Prostate gland (tissue), 2 donors: ENCODE measurements around the gene RRP36.

Experiments
- POLR2A ChIP-seq: fragments of 450-650 bp; IDR thresholded peaks from one replicate; pipeline ENCODE4 v1.6.1; 2016; ENCODE audit warnings: antibody characterized with exemption, mild to moderate bottlenecking
- POLR2AphosphoS5 ChIP-seq: sonication (generic); formaldehyde crosslinking; IDR thresholded peaks from one replicate; pipeline ENCODE4 v1.6.1; 2017; ENCODE audit warnings: antibody characterized with exemption
- TF ChIP-seq, protein P1 (sequence below), 4 experiments: fragments of 200-600 bp in 2 of 4; fragments of 450-650 bp in 2 of 4; sonication (generic) in 2 of 4; IDR thresholded peaks; 1 replicate in 3 of 4; 2 replicates in 1 of 4; pipeline ENCODE4 v1.5.1; 2016 to 2019; ENCODE audit warnings: antibody characterized with exemption in 4 of 4, mild to moderate bottlenecking in 2 of 4, moderate library complexity in 2 of 4

DNA sequence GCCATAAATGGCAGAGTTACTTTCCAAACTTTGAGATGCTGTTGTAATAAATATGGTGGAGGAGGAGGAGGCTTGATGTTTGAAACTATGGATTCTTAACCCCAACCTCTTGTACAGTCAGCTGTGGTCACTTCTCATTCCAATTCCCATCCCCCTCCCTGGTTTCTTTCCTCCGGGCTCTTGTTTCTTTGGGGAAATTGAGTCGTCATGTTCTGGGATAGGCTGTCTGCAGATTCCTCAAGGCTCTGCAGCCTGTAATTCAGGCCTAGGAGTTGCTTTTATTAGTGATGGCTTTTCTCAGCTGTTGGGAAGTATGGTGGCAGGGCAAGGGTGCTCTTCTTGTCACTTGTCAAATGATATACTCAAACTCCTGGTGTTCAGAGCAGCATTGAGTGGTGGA lies 57.3 kb downstream of the RRP36 start:
- TF ChIP-seq POLR2A = no peak
- TF ChIP-seq, protein P1, sequence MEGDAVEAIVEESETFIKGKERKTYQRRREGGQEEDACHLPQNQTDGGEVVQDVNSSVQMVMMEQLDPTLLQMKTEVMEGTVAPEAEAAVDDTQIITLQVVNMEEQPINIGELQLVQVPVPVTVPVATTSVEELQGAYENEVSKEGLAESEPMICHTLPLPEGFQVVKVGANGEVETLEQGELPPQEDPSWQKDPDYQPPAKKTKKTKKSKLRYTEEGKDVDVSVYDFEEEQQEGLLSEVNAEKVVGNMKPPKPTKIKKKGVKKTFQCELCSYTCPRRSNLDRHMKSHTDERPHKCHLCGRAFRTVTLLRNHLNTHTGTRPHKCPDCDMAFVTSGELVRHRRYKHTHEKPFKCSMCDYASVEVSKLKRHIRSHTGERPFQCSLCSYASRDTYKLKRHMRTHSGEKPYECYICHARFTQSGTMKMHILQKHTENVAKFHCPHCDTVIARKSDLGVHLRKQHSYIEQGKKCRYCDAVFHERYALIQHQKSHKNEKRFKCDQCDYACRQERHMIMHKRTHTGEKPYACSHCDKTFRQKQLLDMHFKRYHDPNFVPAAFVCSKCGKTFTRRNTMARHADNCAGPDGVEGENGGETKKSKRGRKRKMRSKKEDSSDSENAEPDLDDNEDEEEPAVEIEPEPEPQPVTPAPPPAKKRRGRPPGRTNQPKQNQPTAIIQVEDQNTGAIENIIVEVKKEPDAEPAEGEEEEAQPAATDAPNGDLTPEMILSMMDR (IDR thresholded peaks at IDR 0.05) = no peak
- TF ChIP-seq POLR2AphosphoS5 = no peak
